H1 (cell line): ENCODE results near the gene ELFN1. TPM values are rescaled to one million over a fixed set of nuclear protein-coding genes. Genes with fewer than 3 reads are reported as not detected.

ENCODE experiments used
- CTCF ChIA-PET: fragments of 300-600 bp; sonication (Branson Sonifier 250); formaldehyde crosslinking; loops from one replicate; lab custom pipeline; 2021; ENCODE audit not compliant: partially characterized antibody; lab: Charles Lee
- POLR2A ChIA-PET: fragments of 300-600 bp; sonication (Branson Sonifier 250); formaldehyde crosslinking; loops from one replicate; lab custom pipeline; 2021; ENCODE audit warnings: inconsistent platforms; ENCODE audit not compliant: partially characterized antibody; lab: Charles Lee
- DNase-seq, 2 experiments: peaks; one replicate each; pipeline versions ENCODE4 v3.0.0 to v3.0.0-alpha.2; 2010 to 2022; ENCODE audit warnings: low spot score in 2 of 2, low read depth in 1 of 2, mixed read lengths in 1 of 2
- FAIRE-seq: peaks from 2 replicates; lab custom pipeline; 2011; peaks lifted over from hg19 to GRCh38; lab: Jason Lieb, UNC
- H2AFZ ChIP-seq: 2 replicates; pipeline ENCODE4 v1.8.1; 2012; ENCODE audit warnings: low read length, inconsistent platforms
- H2AK5ac ChIP-seq: 2 replicates; pipeline ENCODE4 v1.6.1; 2013; ENCODE audit warnings: low read depth, low read length
- H2BK120ac ChIP-seq: replicated peaks from 2 replicates; pipeline ENCODE3; 2013; ENCODE audit warnings: low read depth, low read length, inconsistent platforms
- H2BK12ac ChIP-seq: 2 replicates; pipeline ENCODE4 v1.6.1; 2013; ENCODE audit warnings: low read depth, low read length
- H2BK15ac ChIP-seq: 2 replicates; pipeline ENCODE4 v1.6.1; 2013; ENCODE audit warnings: low read length
- H2BK20ac ChIP-seq: 2 replicates; pipeline ENCODE4 v1.6.1; 2013; ENCODE audit warnings: low read length
- H2BK5ac ChIP-seq: 2 replicates; pipeline ENCODE4 v1.6.1; 2013; ENCODE audit warnings: low read depth, low read length
- H3K14ac ChIP-seq: 2 replicates; pipeline ENCODE4 v1.6.1; 2013; ENCODE audit warnings: inconsistent platforms; ENCODE audit not compliant: insufficient read length
- H3K18ac ChIP-seq: 2 replicates; pipeline ENCODE4 v1.6.1; 2013; ENCODE audit warnings: low read length; ENCODE audit errors: extremely low read depth
- H3K23ac ChIP-seq: 2 replicates; pipeline ENCODE4 v1.6.1; 2013; ENCODE audit warnings: inconsistent platforms; ENCODE audit not compliant: insufficient read length
- H3K23me2 ChIP-seq: 2 replicates; pipeline ENCODE4 v1.6.1; 2013; ENCODE audit warnings: low read depth, low read length
- H3K27ac ChIP-seq: 2 replicates; pipeline ENCODE4 v1.6.1; 2011; ENCODE audit warnings: low read depth, low read length, inconsistent platforms
- H3K27me3 ChIP-seq, 4 experiments: replicated peaks in 1 of 4; 1 replicate in 1 of 4; 2 replicates in 3 of 4; pipeline versions ENCODE4 v1.6.1 to v1.8.1; 2011 to 2013; ENCODE audit warnings: low read length in 3 of 4, mild to moderate bottlenecking in 3 of 4, inconsistent platforms in 2 of 4, mixed read lengths in 2 of 4, moderate library complexity in 1 of 4; ENCODE audit not compliant: control insufficient read depth in 3 of 4, insufficient read depth in 3 of 4; ENCODE audit errors: extremely low read depth in 1 of 4
- H3K36me3 ChIP-seq, 4 experiments: 2 replicates each; pipeline versions ENCODE4 v1.6.1 to v1.8.1; 2011 to 2013; ENCODE audit warnings: mild to moderate bottlenecking in 4 of 4, low read length in 3 of 4, moderate library complexity in 2 of 4, control low read depth in 1 of 4, inconsistent platforms in 1 of 4; ENCODE audit not compliant: insufficient read depth in 4 of 4, control insufficient read depth in 2 of 4
- H3K4ac ChIP-seq: replicated peaks from 2 replicates; pipeline ENCODE3; 2013; ENCODE audit warnings: low read length, low read depth, mixed read lengths, inconsistent platforms; ENCODE audit not compliant: insufficient read length
- H3K4me1 ChIP-seq, 4 experiments: replicated peaks in 1 of 4; 1 replicate in 1 of 4; 2 replicates in 3 of 4; pipeline versions ENCODE4 v1.6.1 to v1.8.1; 2011 to 2013; ENCODE audit warnings: low read length in 3 of 4, inconsistent platforms in 2 of 4, mixed read lengths in 1 of 4; ENCODE audit not compliant: insufficient read depth in 4 of 4, control insufficient read depth in 3 of 4
- H3K4me2 ChIP-seq, 2 experiments: 2 replicates each; pipeline versions ENCODE4 v1.6.1 to v1.8.1; 2011 to 2013; ENCODE audit warnings: low read depth in 2 of 2, low read length in 2 of 2, control low read depth in 1 of 2, inconsistent platforms in 1 of 2, mild to moderate bottlenecking in 1 of 2; ENCODE audit not compliant: insufficient read depth in 1 of 2
- H3K4me3 ChIP-seq, 4 experiments: fragments of 200-600, 300-600 bp in 1 of 4; sonication (generic), shearing (Covaris generic), sonication (Bioruptor Twin) in 1 of 4; 2 replicates each; pipeline versions ENCODE4 v1.5.1 to v1.8.1; 2011 to 2016; ENCODE audit warnings: low read length in 4 of 4, low read depth in 3 of 4, control low read depth in 2 of 4, inconsistent platforms in 2 of 4, mild to moderate bottlenecking in 2 of 4, mixed read lengths in 1 of 4, moderate library complexity in 1 of 4; ENCODE audit not compliant: insufficient read depth in 2 of 4; ENCODE audit errors: extremely low read depth in 1 of 4
- H3K56ac ChIP-seq: replicated peaks from 2 replicates; pipeline ENCODE3; 2013; ENCODE audit warnings: low read depth, mild to moderate bottlenecking, mixed read lengths, low read length, inconsistent platforms; ENCODE audit not compliant: insufficient read length
- H3K79me1 ChIP-seq: 2 replicates; pipeline ENCODE4 v1.6.1; 2013; ENCODE audit warnings: low read depth, low read length, control low read depth
- H3K79me2 ChIP-seq, 2 experiments: 2 replicates each; pipeline versions ENCODE4 v1.6.1 to v1.8.1; 2012 to 2013; ENCODE audit warnings: low read length in 2 of 2, mild to moderate bottlenecking in 2 of 2, inconsistent platforms in 1 of 2; ENCODE audit not compliant: insufficient read depth in 2 of 2, control insufficient read depth in 1 of 2
- H3K9ac ChIP-seq, 4 experiments: replicated peaks in 1 of 4; 1 replicate in 1 of 4; 2 replicates in 3 of 4; pipeline versions ENCODE4 v1.6.1 to v1.8.1; 2011 to 2013; ENCODE audit warnings: low read depth in 3 of 4, low read length in 3 of 4, control low read depth in 2 of 4, mild to moderate bottlenecking in 2 of 4, moderate library complexity in 2 of 4, inconsistent platforms in 1 of 4; ENCODE audit errors: extremely low read depth in 1 of 4
- H3K9me3 ChIP-seq, 2 experiments: 2 replicates each; pipeline versions ENCODE4 v1.6.1 to v1.8.1; 2012 to 2013; ENCODE audit warnings: mild to moderate bottlenecking in 2 of 2, moderate library complexity in 2 of 2, control low read depth in 1 of 2, inconsistent platforms in 1 of 2, low read depth in 1 of 2, low read length in 1 of 2, mixed read lengths in 1 of 2; ENCODE audit not compliant: insufficient read depth in 2 of 2
- H4K20me1 ChIP-seq, 2 experiments: replicated peaks in 1 of 2; 2 replicates each; pipeline versions ENCODE3 to v1.8.1; 2011 to 2013; ENCODE audit warnings: inconsistent platforms in 2 of 2, low read length in 2 of 2, mild to moderate bottlenecking in 1 of 2; ENCODE audit not compliant: insufficient read depth in 2 of 2, control insufficient read depth in 1 of 2
- H4K5ac ChIP-seq: 2 replicates; pipeline ENCODE4 v1.6.1; 2013; ENCODE audit warnings: low read length, low read depth, mixed read lengths, inconsistent platforms; ENCODE audit not compliant: insufficient read length
- H4K8ac ChIP-seq: 2 replicates; pipeline ENCODE4 v1.8.0; 2013; ENCODE audit warnings: mild to moderate bottlenecking, moderate library complexity, low read length, inconsistent platforms; ENCODE audit not compliant: insufficient read depth; ENCODE audit errors: extremely low read depth
- H4K91ac ChIP-seq: replicated peaks from 2 replicates; pipeline ENCODE3; 2013; ENCODE audit warnings: low read length, mixed read lengths, inconsistent platforms; ENCODE audit not compliant: insufficient read length
- BACH1 ChIP-seq: IDR thresholded peaks from 2 replicates; pipeline ENCODE4 v1.6.1; 2012; ENCODE audit warnings: low read length, improper control_type of control experiment
- BRCA1 ChIP-seq: IDR thresholded peaks from 2 replicates; pipeline ENCODE4 v1.6.1; 2012; ENCODE audit warnings: low read depth, low read length, improper control_type of control experiment
- CHD2 ChIP-seq: IDR thresholded peaks from 2 replicates; pipeline ENCODE4 v1.6.1; 2012; ENCODE audit warnings: low read length, improper control_type of control experiment
- EGR1 ChIP-seq: IDR thresholded peaks from 2 replicates; pipeline ENCODE4 v1.6.1; 2011; ENCODE audit warnings: low read depth, low read length, borderline replicate concordance
- KDM4A ChIP-seq: IDR thresholded peaks from one replicate; pipeline ENCODE4 v1.7.1; 2012; ENCODE audit warnings: low read depth, mild to moderate bottlenecking, moderate library complexity, low read length, inconsistent platforms; ENCODE audit not compliant: severe bottlenecking
- NRF1 ChIP-seq: IDR thresholded peaks from 2 replicates; pipeline ENCODE4 v1.6.1; 2011; ENCODE audit warnings: mild to moderate bottlenecking, low read depth, low read length, improper control_type of control experiment
- POLR2AphosphoS5 ChIP-seq: IDR thresholded peaks from 2 replicates; pipeline ENCODE4 v1.6.1; 2011; ENCODE audit warnings: low read depth, low read length
- SUZ12 ChIP-seq: fragments of 200-600 bp; sonication (generic); IDR thresholded peaks from 2 replicates; pipeline ENCODE4 v1.6.1; 2012; ENCODE audit warnings: mild to moderate bottlenecking, inconsistent platforms, low read length, moderate library complexity, mixed read lengths
- TCF12 ChIP-seq: IDR thresholded peaks from 2 replicates; pipeline ENCODE4 v1.6.1; 2011; ENCODE audit warnings: low read depth, mild to moderate bottlenecking, low read length
- ZNF274 ChIP-seq: IDR thresholded peaks from 2 replicates; pipeline ENCODE4 v1.7.0; 2012; ENCODE audit warnings: low read length, borderline replicate concordance; ENCODE audit errors: extremely low read depth
- WGBS, 2 experiments: shearing (Covaris generic) in 1 of 2; methylation state at CpG; one replicate each; pipeline versions ENCODE4 v1.1.6 to v1.1.7; 2013 to 2015; ENCODE audit warnings: low lambda C conversion rate in 2 of 2, mixed read lengths in 2 of 2, inconsistent platforms in 1 of 2, low coverage in 1 of 2, missing lambda C conversion rate in 1 of 2; ENCODE audit not compliant: insufficient replicate concordance in 2 of 2, insufficient coverage in 1 of 2, insufficient read length in 1 of 2; ENCODE audit errors: extremely low coverage in 1 of 2, missing lambda C conversion rate in 1 of 2; 5-methylcytosine and 5-hydroxymethylcytosine counted together
- polyA plus RNA-seq, 7 experiments: library from polyadenylated mRNA; depleted of rRNA in 3 of 7; stranded (reverse) in 5 of 7; unstranded in 2 of 7; fragments of >200 nt in 5 of 7; fragments of 200-250 nt in 2 of 7; gene quantifications; 1 replicate in 5 of 7; 2 replicates in 1 of 7; 4 replicates in 1 of 7; pipeline versions ENCODE4 v1.2.1 to v1.2.3, GENCODE V29; 2011 to 2013; ENCODE audit warnings: missing spikeins in 2 of 7, mixed read lengths in 2 of 7
- total RNA-seq: library from RNA; stranded (reverse); fragmentation: NEBNext Ultra II Directional; extraction: Animal tissue kit (Norgen Biotek cat#: 25700); gene quantifications from 2 replicates; pipeline ENCODE4 v1.2.1, GENCODE V29; 2021

ELFN1 gene
- total and polyA plus RNA-seq, 2 of the 8 experiments (the other 6 are each of a cell fraction or from before 2014, with no cell fraction given), result 2.0 to 4.5 TPM

GRCh38 chr7:1758859-1759521 is 88.9 kb downstream of the ELFN1 start:
- Histone ChIP-seq H3K23me2 (peaks cover 5% of the 10 kb centered on the region; the same call in 1 of the 2 replicates), H2BK5ac (no peak overlapping the region), H3K4me2 (no peak overlapping the region), H4K5ac (no peak overlapping the region), H3K56ac (no peak overlapping the region), H2BK120ac (no peak overlapping the region), H3K4me1 (peaks cover 6 to 16% (median 8%) of the 10 kb centered on the region in 4 experiments; a peak in 6 of 7 replicates), H3K4me3 (no peak overlapping the region), H3K27me3 (peaks cover 0 to 10% (median 5%) of the 10 kb centered on the region in 4 experiments; a peak in 4 of 7 replicates), H2BK20ac (no peak overlapping the region), H2BK15ac (no peak overlapping the region; the same call in 1 of the 2 replicates), H2AK5ac (no peak overlapping the region), H4K20me1 (peaks cover 0 to 3% of the 10 kb centered on the region in 2 experiments), H4K91ac (no peak overlapping the region), H4K8ac (no peak overlapping the region; the same call in 1 of the 2 replicates), H3K23ac (no peak overlapping the region), H3K27ac (no peak overlapping the region), H3K14ac (no peak overlapping the region), H3K79me2 (no peaks in the 10 kb centered on the region), H3K18ac (no peak overlapping the region), H3K4ac (no peak overlapping the region), H3K79me1 (no peaks in the 10 kb centered on the region), H3K9me3 (peaks cover 3 to 14% of the 10 kb centered on the region in 2 experiments; a peak in 3 of 4 replicates), H2AFZ (no peak overlapping the region)
- ChIA-PET POLR2A (interaction anchor here (0.8 kb wide), 1 partner anchor 95 kb away, joined by 3 read pairs; no protein-coding TSS in a partner anchor), CTCF (interaction anchor here (0.7 to 7.3 kb wide), 28 partner anchors 11 to 451 kb away, joined by 3 to 65 read pairs (median 4); no protein-coding TSS in a partner anchor)
- FAIRE-seq (no peak), DNase-seq (peak in 1 of 2 experiments; percentile 50)
- WGBS, 2 experiments, result 89% methylated on average over 32 of the region's 32 CpGs; no CpG with 5 or more reads in 1 of the 2 experiments
- no peak for TF ChIP-seq BACH1
- no peak for TF ChIP-seq EGR1
- no peak for TF ChIP-seq BRCA1
- TF ChIP-seq POLR2AphosphoS5, result no peak
- no peak for TF ChIP-seq CHD2
- TF ChIP-seq KDM4A, result no peak
- TF ChIP-seq SUZ12, result no peak
- TF ChIP-seq NRF1, result no peak
- TF ChIP-seq TCF12, result no peak
- no peak for TF ChIP-seq ZNF274
- TF ChIP-seq, all 59 proteins: peak for 0
- no peak overlapping the region for H2BK12ac ChIP-seq
- H3K9ac ChIP-seq, result no peak overlapping the region
- H3K36me3 ChIP-seq, result no peaks in the 10 kb centered on the region
